GM18499 (cell line): ENCODE data around the gene PCYT1A.

Source experiments
- ATAC-seq: cut with Tn5 transposase; IDR thresholded peaks from one replicate; pipeline ENCODE4 v1.9.1; 2021; ENCODE audit warnings: moderate number of reproducible peaks; ENCODE audit not compliant: insufficient read depth, unreplicated experiment

PCYT1A gene

GRCh38 chr3:196240424-196240823, 47.1 kb downstream of the PCYT1A start:
- no peak for ATAC-seq

GRCh38 chr3:196238612-196239560, 48.6 kb downstream of the PCYT1A start:
- no peak for ATAC-seq

GRCh38 chr3:196237203-196237602, 50.3 kb downstream of the PCYT1A start:
- ATAC-seq: no peak

GRCh38 chr3:196236223-196236622, 51.3 kb downstream of the PCYT1A start:
- ATAC-seq: no peak

- ATAC-seq: no peak
These were observed 51.9 kb downstream of the PCYT1A start for GRCh38 chr3:196235452-196236122.

- no peak for ATAC-seq
These were observed 54.7 kb downstream of the PCYT1A start for GRCh38 chr3:196232882-196233251.

- no peak for ATAC-seq
These were observed 55.2 kb downstream of the PCYT1A start for GRCh38 chr3:196232154-196232881.

- no peak for ATAC-seq
These were observed 59.7 kb downstream of the PCYT1A start for GRCh38 chr3:196227629-196228493.

GRCh38 chr3:196227121-196227561, 60.4 kb downstream of the PCYT1A start:
- ATAC-seq: no peak

- no peak for ATAC-seq
These were observed 61.7 kb downstream of the PCYT1A start for GRCh38 chr3:196225763-196226364.

GRCh38 chr3:196225086-196225485, 62.4 kb downstream of the PCYT1A start:
- no peak for ATAC-seq

GRCh38 chr3:196222876-196223595, 64.5 kb downstream of the PCYT1A start:
- ATAC-seq: no peak

- no peak for ATAC-seq
These were observed 66.5 kb downstream of the PCYT1A start for GRCh38 chr3:196220991-196221390.

- ATAC-seq: no peak
These were observed 66.9 kb downstream of the PCYT1A start for GRCh38 chr3:196220587-196220986.

- ATAC-seq: no peak
These were observed 67.6 kb downstream of the PCYT1A start for GRCh38 chr3:196219970-196220311.

- no peak for ATAC-seq
These were observed 68.1 kb downstream of the PCYT1A start for GRCh38 chr3:196219194-196219969.

GRCh38 chr3:196218155-196218712, 69.3 kb downstream of the PCYT1A start:
- ATAC-seq: no peak
